ENCODE data around the gene S1PR5.

DNA sequence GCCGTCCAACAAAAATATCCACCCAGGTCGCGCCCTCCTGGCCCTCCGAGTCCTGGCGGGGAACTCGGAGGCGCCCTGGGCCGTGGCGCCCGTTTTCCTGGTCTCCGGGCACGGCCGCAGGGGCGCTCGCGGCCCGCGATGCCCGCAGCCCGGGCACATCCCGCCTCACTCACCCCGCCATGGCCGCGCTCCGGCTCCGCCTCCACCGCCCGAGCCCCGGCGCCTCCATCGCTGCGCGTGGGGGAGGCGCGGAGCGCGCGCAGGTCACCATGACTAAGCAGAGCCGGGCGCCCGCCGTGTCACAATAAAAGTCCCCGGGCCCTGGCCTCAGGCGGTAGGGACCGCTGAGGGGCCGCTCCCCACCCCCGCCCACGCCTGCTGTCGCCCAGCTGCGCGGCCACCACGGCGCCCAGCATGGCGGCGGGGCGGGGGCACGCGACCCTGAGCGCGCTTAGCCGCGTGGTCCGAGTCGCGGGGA is 14.7 kb downstream of the S1PR5 start:
- TF ChIP-seq, protein P1, sequence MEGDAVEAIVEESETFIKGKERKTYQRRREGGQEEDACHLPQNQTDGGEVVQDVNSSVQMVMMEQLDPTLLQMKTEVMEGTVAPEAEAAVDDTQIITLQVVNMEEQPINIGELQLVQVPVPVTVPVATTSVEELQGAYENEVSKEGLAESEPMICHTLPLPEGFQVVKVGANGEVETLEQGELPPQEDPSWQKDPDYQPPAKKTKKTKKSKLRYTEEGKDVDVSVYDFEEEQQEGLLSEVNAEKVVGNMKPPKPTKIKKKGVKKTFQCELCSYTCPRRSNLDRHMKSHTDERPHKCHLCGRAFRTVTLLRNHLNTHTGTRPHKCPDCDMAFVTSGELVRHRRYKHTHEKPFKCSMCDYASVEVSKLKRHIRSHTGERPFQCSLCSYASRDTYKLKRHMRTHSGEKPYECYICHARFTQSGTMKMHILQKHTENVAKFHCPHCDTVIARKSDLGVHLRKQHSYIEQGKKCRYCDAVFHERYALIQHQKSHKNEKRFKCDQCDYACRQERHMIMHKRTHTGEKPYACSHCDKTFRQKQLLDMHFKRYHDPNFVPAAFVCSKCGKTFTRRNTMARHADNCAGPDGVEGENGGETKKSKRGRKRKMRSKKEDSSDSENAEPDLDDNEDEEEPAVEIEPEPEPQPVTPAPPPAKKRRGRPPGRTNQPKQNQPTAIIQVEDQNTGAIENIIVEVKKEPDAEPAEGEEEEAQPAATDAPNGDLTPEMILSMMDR (IDR thresholded peaks at IDR 0.05; ENCODE audit: low read depth, low read length, poor library complexity, severe bottlenecking): no peak
- TF ChIP-seq EZH2phosphoT487 (IDR thresholded peaks at IDR 0.05; ENCODE audit: borderline replicate concordance, low read length): no peak

All from DOHH2 (cell line).